Epithelial cell of esophagus (primary cell): ENCODE measurements around the gene ARRDC1.

Source experiments
- DNase-seq: peaks from one replicate; pipeline ENCODE4 v3.0.0; 2010; ENCODE audit warnings: low read depth
- H3K4me3 ChIP-seq: 2 replicates; pipeline ENCODE4 v1.5.1; 2011; ENCODE audit warnings: mild to moderate bottlenecking, low read length, control low read depth
- TF ChIP-seq, protein P1 (sequence below): IDR thresholded peaks from 2 replicates; pipeline ENCODE4 v1.5.1; 2011; ENCODE audit warnings: low read depth, mild to moderate bottlenecking, low read length, control low read depth, inconsistent platforms; ENCODE audit not compliant: insufficient read depth; ENCODE audit errors: missing control alignments

The ARRDC1 gene

DNA sequence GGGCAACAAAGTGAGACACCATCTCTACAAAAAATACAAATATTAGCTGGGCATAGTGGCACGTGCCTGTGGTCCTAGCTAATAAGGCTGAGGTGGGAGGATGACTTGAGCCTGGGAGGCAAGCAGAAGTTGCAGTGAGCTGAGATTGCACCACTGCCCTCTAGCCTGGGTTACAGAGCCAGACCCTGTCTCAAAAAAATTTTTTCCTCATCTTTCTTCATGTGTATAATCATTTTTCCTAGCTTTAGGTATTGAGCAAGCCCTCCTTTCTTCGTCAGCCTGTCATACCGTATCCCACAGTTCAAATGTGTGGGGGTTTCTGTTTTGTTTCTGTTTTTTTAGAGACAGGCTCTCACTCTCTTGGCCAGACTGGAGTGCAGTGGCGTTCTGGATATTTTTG, 54.7 kb downstream of the ARRDC1 start:
- TF ChIP-seq, protein P1, sequence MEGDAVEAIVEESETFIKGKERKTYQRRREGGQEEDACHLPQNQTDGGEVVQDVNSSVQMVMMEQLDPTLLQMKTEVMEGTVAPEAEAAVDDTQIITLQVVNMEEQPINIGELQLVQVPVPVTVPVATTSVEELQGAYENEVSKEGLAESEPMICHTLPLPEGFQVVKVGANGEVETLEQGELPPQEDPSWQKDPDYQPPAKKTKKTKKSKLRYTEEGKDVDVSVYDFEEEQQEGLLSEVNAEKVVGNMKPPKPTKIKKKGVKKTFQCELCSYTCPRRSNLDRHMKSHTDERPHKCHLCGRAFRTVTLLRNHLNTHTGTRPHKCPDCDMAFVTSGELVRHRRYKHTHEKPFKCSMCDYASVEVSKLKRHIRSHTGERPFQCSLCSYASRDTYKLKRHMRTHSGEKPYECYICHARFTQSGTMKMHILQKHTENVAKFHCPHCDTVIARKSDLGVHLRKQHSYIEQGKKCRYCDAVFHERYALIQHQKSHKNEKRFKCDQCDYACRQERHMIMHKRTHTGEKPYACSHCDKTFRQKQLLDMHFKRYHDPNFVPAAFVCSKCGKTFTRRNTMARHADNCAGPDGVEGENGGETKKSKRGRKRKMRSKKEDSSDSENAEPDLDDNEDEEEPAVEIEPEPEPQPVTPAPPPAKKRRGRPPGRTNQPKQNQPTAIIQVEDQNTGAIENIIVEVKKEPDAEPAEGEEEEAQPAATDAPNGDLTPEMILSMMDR = no peak
- H3K4me3 ChIP-seq = no peak overlapping the region
- no peak for DNase-seq

DNA sequence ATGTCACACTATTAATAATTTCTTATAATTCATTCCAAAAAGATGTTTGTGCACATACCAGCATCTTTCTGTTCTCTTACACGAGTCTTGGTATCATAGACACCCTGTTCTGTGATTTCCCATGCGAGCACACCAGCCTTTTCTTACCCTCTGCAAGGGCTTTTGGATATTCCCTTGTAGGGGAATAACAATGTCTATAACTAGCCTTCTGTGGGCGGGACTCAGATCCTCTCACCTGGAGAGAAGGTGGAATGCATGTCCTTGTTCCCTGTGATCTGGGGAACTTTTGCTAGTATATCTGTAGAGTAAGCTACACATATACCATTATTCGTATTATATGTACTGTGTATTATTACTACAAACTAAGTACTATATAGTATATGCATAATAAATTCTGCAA, 58.1 kb downstream of the ARRDC1 start:
- H3K4me3 ChIP-seq = no peak overlapping the region
- DNase-seq = no peak
- TF ChIP-seq, protein P1 = no peak

GRCh38 chr9:137664676-137665075, 59.2 kb downstream of the ARRDC1 start:
- TF ChIP-seq, protein P1 = no peak
- no peak overlapping the region for H3K4me3 ChIP-seq
- DNase-seq = no peak
